DMS53 treated with DMSO at 0.1 percent for 48 hours (cell line): ENCODE measurements around the gene CPEB3.
"Not testable (repeated sequence)": the region's sequence is repeated elsewhere in the genome, so short reads cannot be mapped to it uniquely, and the experiment has no call there.

Source experiments
- DNase-seq: peaks from one replicate; lab custom pipeline; 2025; ENCODE audit not compliant: unreplicated experiment; lab: John Stamatoyannopoulos, UW

Gene CPEB3

DNA sequence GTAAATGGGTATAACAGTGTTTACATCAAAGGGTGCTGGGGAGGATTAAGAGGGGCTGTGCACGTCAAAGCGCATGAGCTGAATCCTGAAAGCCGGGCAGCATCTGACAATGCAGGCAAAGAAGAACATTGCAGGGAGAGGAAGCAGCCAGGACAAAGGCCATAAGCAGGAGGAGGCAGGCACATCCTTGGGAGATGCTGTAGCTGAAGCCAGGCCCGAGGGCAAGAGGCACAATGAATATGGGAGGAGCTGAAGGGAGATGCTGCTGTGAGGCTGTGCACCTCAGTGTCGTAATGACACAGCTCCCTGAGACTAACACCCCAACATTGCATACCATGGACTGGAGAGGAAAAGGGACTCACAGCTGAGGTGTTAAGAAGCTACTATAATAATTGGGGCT, 238.1 kb downstream of the CPEB3 start:
- no peak for DNase-seq

- no peak for DNase-seq
These were observed 238.8 kb downstream of the CPEB3 start for GRCh38 chr10:92052088-92052487.

DNA sequence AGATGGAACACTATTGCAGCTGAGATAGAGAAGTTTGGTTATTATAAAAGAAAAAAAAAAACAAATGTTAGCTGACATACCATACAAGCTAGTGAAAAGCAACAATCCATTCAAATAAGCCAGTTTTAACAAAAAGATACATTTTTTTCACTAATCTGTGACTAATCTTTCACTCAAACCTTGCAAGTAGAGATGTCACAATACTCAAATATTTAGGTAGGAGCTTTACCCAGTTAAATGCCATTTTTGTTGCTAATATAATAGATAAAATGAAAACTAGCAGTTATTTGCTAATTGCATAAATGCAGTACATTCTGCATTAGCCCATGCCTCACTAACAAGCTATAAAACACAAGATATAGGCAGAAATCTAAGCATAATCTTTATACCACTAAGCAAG, 243.7 kb downstream of the CPEB3 start:
- no peak for DNase-seq

DNA sequence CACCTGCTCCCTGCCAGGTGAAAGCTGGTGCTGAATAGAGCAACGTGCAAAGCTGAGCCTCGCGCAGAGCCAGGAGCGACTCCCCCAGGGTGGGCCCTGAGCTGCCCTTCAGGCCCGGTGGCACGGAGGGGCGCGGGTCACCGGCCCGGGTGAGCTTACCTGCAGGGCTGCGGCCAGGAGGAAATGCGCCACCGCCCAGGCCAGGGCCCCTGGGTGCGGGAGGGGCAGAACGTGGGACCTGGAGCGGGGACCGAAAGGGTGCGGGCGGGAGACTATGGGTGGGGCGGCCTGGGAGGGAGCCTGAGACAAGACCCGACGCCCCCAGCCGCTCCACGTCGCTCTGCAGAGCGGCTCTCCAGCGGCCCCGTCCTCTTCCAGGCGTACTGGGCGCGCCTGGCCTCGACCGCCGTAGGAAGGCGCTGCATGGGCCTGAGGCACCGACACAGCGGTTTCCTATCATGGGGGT, 245.2 kb downstream of the CPEB3 start:
- no peak for DNase-seq

DNA sequence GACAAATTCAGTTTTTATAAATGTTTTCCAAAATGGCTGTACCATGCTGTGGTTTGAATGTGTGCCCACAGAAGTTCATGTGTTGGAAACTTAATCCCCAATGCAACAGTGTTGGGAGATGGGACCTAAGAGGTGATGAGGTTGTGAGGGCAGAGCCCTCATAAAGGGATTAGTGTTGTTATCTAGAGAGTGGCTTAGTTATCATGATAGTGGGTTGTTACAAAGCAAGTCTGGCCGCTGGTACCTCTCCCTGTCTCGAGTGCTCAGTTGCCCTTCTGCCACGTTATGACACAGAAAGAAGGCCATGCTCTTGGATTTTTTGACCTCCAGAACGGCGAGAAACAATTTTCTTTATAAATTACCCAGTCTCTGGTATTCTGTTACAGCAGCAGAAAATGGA, 248.3 kb downstream of the CPEB3 start:
- no peak for DNase-seq

DNA sequence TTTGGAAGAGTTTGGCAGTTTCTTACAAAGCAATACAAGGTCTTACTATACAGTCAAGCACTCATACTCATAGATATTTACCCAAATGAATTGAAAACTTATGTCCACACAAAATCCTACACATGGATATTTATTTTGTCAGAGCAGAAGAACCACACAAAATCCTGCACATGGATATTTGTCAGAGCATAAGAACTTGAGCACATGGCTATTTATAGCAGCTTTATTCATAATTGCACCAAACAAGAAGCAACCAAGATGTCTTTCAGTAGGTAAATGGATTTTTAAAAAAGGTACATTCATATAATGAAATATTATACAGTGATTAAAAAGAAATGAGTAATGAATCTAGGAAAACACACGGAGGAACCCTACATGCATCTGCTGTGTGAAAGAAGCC, 251.9 kb downstream of the CPEB3 start:
- DNase-seq, result no peak

DNA sequence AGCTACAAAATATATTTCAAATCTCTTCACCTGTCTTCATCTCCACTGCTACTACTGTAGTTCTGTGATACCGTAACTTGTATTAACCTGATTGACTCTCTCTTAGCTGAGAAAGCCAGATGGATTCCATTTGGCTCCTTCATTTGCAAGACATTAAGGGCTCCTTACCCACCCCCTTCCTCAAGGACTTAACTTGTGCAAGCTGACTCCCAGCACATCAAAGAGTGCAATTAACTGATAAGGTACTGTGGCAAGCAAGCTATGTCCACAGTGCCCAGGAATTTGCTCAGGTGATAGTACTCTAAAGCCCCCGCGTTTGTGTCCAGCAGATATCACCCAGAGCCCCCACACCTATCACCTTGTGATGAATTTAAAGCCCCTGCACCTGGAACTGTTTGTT, 257.8 kb downstream of the CPEB3 start:
- DNase-seq, result not testable (repeated sequence)

DNA sequence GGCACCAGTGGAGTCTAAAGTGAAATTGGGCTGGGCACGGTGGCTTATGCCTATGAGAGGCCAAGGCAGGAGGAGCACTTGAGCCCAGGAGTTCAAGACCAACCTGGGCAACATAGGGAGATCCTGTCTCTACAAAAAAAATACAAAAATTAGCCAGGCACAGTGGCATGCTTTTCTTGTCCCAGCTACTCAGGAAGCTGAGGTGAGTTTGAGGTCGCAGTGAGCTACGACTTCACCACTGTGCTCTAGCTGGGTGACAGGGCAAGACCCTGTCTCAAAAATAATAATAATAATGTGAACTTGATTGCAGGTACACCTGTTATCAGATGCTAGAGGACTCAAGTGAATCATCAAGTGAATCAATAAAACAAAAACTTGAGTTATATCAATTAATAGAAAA, 259.3 kb downstream of the CPEB3 start:
- DNase-seq, result no peak

DNA sequence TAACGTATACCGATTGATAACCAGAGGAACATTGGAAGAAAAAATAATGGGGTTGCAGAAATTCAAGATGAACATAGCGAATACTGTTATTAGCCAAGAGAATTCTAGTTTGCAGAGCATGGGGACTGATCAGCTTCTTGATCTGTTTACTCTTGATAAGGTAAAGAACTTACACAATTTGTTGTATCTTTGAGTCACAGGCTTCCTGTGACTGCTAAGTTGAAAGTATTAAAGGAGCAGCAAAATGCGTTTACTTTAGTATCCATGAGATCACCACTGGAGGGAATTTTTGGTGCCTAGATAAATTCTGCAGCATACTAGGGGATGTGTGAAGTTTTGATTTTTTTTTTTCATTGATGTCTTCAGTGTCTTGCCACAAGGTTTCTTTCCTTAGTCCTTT, 263.7 kb downstream of the CPEB3 start:
- DNase-seq, result no peak

DNA sequence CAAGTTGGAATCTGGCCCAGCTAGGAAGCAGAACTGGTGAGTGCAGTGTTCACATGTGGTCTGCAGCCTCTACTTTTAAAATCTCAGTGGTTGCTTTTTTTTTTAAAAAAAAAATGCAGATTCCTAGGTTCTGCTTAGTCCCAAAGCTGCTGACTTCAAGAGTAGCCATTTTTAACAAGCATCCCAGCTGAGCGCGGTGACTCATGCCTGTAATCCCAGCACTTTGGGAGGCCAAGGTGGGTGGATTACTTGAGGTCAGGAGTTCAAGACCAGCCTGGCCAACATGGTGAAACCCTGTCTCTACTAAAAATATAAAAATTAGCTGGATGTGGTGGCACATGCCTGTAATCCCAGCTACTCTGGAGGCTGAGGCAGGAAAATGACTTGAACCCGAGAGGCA, 265.5 kb downstream of the CPEB3 start:
- not testable (repeated sequence) for DNase-seq

GRCh38 chr10:92024700-92025099, 266.2 kb downstream of the CPEB3 start:
- DNase-seq, result no peak

- peak; percentile 44 for DNase-seq
These were observed 276.3 kb downstream of the CPEB3 start for GRCh38 chr10:92014620-92015019.

GRCh38 chr10:92011560-92012214, 279.2 kb downstream of the CPEB3 start:
- DNase-seq, result peak; percentile 30

DNA sequence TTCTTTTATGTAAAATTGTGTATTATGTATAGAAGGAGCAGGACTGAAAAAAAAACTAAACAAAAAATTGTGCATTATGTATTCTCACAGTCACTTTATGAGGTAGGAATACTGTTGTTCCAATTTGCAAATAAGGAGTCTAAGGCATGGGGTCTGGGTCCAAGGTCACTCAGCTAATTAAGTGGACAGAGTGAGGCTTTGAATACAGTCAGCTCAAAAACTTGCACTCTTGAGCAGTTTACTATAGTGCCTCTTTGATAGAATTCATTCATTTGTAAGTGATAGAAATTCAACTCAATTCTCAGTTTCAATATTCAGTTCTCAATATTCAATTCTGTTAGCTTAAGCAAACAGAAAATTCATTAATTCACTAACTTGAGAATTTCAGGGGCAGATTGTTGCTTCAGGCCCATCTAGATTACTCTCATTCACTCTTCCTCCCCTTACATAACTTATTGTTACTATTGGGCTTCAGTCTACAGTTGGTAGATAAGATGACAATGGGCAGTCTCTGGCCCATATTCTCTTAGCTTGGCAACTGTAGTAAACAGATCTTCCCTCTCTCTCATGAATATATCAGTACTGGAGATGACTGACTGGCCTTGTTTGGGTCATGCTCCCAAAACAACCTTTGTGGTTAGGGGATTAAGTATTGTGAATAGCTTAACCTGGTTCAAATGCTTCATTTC, 280.7 kb downstream of the CPEB3 start:
- no peak for DNase-seq

GRCh38 chr10:92009445-92009844, 281.4 kb downstream of the CPEB3 start:
- no peak for DNase-seq

GRCh38 chr10:92005978-92006377, 284.9 kb downstream of the CPEB3 start:
- no peak for DNase-seq

GRCh38 chr10:92003258-92003657, 287.6 kb downstream of the CPEB3 start:
- DNase-seq, result no peak

DNA sequence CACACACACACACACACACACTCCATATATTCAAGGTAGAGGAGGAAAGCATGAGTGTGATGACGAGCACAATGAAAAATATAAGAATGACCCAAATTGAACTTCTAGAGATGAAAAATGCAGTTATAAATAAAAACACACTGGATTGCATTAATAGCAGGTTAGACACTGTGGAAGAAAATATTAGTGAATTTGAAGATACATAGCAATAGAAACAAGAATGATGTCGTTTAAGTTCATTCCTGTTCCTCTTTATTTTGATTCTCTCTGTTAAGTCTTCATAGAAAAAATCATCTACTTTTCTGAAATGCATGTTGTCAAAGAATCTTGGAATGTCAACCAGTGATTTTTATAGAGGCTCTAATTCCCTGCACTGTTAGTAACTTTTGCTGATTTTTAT, 288.9 kb downstream of the CPEB3 start:
- DNase-seq, result no peak

DNA sequence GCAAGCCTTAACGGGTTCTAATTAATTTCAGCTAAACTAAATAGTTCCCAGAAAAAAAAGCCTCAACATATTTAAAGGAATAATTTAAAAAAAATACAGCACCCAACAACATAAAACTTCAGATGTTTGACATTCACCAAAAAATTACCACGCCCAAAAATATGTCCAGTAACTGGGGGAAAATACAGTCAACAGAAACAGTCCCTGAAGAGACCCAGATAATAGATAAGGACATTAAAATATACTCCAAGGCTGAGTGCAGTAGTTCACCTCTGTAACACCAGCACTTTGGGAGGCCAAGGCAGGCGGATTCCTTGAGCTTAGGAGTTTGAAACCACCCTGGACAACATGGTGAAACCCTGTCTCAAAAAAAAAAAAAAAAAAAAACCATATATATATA, 289.3 kb downstream of the CPEB3 start:
- DNase-seq, result no peak
